GM12892 (cell line): ENCODE data around the gene CD44.

Experiments
- POLR2A ChIP-seq: IDR thresholded peaks from 2 replicates; pipeline ENCODE4 v1.6.1; 2011; ENCODE audit warnings: low read depth, low read length, control low read depth
- POLR2AphosphoS5 ChIP-seq: IDR thresholded peaks from 2 replicates; pipeline ENCODE4 v1.6.1; 2011; ENCODE audit warnings: low read depth, low read length, control low read depth
- TAF1 ChIP-seq: IDR thresholded peaks from 2 replicates; pipeline ENCODE4 v1.6.1; 2011; ENCODE audit warnings: low read depth, mild to moderate bottlenecking, control low read depth, low read length, borderline replicate concordance

DNA sequence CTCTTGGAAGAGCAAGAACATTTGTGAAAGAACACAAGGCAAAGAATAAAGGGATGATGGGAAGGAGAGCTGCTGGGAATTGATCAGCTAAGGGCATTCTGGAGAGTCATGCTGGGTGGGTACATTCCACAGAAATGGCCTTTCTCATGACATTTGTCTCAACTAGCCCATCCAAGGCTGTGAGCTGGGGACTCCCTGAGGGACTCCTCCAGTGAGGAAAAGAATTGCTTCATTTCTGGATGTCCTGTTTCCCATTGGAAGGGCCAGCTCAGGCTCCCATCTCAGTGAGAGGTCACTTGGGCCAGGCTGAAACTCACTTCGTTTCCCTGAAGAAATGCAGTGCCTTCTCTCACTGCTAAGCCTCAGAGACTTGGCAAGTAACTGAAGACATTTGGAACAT, 106.8 kb downstream of the CD44 start:
- TF ChIP-seq POLR2A (no peak), POLR2AphosphoS5 (no peak), TAF1 (no peak)
